ENCODE results near the gene MRPL52.

The MRPL52 gene

DNA sequence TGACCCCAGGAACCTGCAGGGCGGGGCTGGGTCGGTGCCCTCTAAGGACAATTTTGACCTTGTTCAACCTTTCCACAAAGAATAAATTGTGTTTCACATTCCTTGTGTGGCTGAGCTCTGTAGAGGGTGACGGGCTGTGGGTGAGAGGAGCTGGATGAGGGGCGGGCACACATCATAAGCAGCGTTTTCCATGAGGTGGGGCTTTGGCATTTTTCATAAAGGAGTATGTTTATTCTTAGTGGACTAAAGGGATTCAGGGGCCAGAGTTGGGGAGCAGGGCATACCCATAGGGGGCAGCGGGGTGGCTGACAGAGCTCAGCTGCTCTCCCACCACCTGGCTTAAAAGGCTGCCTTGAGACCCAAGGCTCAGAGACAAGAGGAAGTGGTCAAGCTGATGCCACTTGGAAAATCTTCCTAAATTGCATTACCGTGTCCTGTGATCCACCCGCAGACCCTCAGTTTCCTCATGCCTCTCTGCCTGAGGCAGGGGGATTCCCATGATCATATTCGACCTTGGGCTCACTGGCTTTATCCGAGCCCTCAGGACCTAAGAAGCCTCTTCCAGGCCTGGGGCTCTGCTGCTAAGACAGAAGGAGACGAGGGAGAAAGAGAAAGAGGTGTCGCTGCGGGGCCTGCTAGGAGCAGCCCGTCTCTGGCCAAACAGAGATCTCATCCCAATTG is 18.1 kb downstream of the MRPL52 start:
- TF ChIP-seq EGR1 (IDR thresholded peaks at IDR 0.05) = no peak
- TF ChIP-seq ZBTB7A (IDR thresholded peaks at IDR 0.05; ENCODE audit: low read depth) = no peak
- TF ChIP-seq RAD21 (IDR thresholded peaks at IDR 0.05; ENCODE audit: low read depth) = no peak
- TF ChIP-seq CEBPB (IDR thresholded peaks at IDR 0.05) = no peak
- TF ChIP-seq EP300 (IDR thresholded peaks at IDR 0.05; ENCODE audit: borderline replicate concordance) = no peak
- no peak for TF ChIP-seq FOXM1 (IDR thresholded peaks at IDR 0.05; ENCODE audit: borderline replicate concordance, low read depth)
- TF ChIP-seq, protein P1, sequence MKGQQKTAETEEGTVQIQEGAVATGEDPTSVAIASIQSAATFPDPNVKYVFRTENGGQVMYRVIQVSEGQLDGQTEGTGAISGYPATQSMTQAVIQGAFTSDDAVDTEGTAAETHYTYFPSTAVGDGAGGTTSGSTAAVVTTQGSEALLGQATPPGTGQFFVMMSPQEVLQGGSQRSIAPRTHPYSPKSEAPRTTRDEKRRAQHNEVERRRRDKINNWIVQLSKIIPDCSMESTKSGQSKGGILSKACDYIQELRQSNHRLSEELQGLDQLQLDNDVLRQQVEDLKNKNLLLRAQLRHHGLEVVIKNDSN (IDR thresholded peaks at IDR 0.05) = no peak
- no peak for TF ChIP-seq TCF12 (IDR thresholded peaks at IDR 0.05; ENCODE audit: low read depth)
- TF ChIP-seq, protein P2, sequence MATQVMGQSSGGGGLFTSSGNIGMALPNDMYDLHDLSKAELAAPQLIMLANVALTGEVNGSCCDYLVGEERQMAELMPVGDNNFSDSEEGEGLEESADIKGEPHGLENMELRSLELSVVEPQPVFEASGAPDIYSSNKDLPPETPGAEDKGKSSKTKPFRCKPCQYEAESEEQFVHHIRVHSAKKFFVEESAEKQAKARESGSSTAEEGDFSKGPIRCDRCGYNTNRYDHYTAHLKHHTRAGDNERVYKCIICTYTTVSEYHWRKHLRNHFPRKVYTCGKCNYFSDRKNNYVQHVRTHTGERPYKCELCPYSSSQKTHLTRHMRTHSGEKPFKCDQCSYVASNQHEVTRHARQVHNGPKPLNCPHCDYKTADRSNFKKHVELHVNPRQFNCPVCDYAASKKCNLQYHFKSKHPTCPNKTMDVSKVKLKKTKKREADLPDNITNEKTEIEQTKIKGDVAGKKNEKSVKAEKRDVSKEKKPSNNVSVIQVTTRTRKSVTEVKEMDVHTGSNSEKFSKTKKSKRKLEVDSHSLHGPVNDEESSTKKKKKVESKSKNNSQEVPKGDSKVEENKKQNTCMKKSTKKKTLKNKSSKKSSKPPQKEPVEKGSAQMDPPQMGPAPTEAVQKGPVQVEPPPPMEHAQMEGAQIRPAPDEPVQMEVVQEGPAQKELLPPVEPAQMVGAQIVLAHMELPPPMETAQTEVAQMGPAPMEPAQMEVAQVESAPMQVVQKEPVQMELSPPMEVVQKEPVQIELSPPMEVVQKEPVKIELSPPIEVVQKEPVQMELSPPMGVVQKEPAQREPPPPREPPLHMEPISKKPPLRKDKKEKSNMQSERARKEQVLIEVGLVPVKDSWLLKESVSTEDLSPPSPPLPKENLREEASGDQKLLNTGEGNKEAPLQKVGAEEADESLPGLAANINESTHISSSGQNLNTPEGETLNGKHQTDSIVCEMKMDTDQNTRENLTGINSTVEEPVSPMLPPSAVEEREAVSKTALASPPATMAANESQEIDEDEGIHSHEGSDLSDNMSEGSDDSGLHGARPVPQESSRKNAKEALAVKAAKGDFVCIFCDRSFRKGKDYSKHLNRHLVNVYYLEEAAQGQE (IDR thresholded peaks at IDR 0.05; ENCODE audit: low read depth) = no peak
- TF ChIP-seq TEAD4 (IDR thresholded peaks at IDR 0.05) = no peak
- TF ChIP-seq NFIC (IDR thresholded peaks at IDR 0.05) = no peak
- no peak for TF ChIP-seq YY1 (IDR thresholded peaks at IDR 0.05; ENCODE audit: low read depth)
- no peak for TF ChIP-seq CREB1 (IDR thresholded peaks at IDR 0.05; ENCODE audit: low read depth)
- TF ChIP-seq, protein P3, sequence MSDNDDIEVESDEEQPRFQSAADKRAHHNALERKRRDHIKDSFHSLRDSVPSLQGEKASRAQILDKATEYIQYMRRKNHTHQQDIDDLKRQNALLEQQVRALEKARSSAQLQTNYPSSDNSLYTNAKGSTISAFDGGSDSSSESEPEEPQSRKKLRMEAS (IDR thresholded peaks at IDR 0.05) = no peak
- no peak for TF ChIP-seq TAF1 (IDR thresholded peaks at IDR 0.05; ENCODE audit: low read depth)

DNA sequence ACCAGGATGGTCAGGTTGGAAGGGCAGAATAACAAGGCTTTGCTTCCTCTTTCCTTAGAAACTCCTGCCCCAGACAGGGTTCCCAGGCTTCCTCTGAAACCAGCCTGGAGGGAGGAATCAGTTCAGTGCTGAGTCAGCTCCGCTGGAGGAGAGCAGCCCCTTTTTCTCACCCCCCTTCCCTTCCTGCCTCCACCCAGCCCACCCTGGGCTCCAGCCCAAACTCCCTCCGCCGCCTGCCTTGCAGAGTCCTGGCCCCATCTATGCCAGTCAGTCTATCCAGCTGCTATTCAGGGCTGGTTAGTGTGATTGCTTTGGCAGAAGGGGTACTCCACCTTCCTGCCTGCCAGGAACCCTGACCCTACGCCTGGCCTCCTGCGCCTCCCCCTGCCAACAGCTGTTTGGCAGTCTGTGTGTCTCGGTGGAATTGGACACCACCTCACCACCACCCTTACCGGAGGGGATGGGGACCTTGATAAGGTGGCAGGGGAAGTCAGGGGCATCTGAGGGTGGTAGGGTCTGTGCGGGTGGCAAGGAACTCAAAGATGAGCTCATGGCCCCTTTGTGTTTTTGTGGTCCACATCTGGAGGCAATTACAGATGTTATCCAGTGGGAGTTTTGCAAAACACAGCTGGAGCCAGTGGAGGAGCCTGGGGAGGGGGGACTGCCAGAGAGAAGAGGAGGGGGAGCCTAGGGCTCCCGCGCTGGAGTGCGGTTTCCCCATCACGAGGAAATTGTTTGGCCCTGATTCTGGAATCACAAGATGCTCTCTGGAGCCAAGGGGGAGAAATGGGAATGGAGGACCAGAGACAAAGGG is 18.9 kb downstream of the MRPL52 start:
- no peak for TF ChIP-seq TCF12 (IDR thresholded peaks at IDR 0.05; ENCODE audit: low read depth)
- TF ChIP-seq RAD21 (IDR thresholded peaks at IDR 0.05; ENCODE audit: low read depth) = no peak
- no peak for TF ChIP-seq CEBPB (IDR thresholded peaks at IDR 0.05)
- no peak for TF ChIP-seq NFIC (IDR thresholded peaks at IDR 0.05)
- TF ChIP-seq ZBTB7A (IDR thresholded peaks at IDR 0.05; ENCODE audit: low read depth) = no peak
- no peak for TF ChIP-seq FOXM1 (IDR thresholded peaks at IDR 0.05; ENCODE audit: borderline replicate concordance, low read depth)
- TF ChIP-seq YY1 (IDR thresholded peaks at IDR 0.05; ENCODE audit: low read depth) = no peak
- no peak for TF ChIP-seq TEAD4 (IDR thresholded peaks at IDR 0.05)
- TF ChIP-seq, protein P2 (IDR thresholded peaks at IDR 0.05; ENCODE audit: low read depth) = no peak
- TF ChIP-seq, protein P1 (IDR thresholded peaks at IDR 0.05) = no peak
- no peak for TF ChIP-seq EP300 (IDR thresholded peaks at IDR 0.05; ENCODE audit: borderline replicate concordance)
- TF ChIP-seq TAF1 (IDR thresholded peaks at IDR 0.05; ENCODE audit: low read depth) = no peak
- TF ChIP-seq, protein P3 (IDR thresholded peaks at IDR 0.05) = no peak
- no peak for TF ChIP-seq CREB1 (IDR thresholded peaks at IDR 0.05; ENCODE audit: low read depth)
- TF ChIP-seq EGR1 (IDR thresholded peaks at IDR 0.05) = no peak

DNA sequence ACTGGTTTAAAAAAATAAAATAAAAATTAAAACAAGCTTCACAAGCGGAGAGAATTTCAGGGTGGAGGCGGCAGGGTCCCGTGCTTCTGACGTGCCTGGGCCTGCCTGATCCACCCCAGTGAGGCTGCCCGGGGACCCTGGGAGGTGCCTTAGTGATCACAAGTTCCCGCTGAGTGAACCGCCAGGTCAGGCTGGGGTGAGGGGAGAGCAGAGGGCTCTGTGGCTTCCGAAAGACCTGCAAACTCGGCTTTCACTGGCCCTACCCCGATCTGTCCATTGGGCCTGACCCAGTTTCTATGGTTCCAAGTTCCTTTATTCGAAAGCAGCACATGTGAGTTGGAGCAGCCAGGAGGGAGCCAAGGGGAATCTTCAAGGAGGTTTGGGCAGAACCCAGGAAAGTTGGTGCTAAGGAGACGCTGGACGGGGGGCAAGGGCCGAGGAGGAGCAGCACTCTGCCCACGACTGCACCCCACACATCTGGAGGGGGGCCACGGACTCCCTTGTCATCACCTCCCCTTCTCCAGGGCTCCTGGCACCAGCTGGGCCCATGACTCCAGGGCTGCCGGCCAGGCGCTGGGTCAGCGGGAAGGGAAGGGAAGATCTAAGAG is 19.6 kb downstream of the MRPL52 start:
- TF ChIP-seq NFIC (IDR thresholded peaks at IDR 0.05) (no peak), CEBPB (IDR thresholded peaks at IDR 0.05) (no peak), TEAD4 (IDR thresholded peaks at IDR 0.05) (no peak), EP300 (IDR thresholded peaks at IDR 0.05; ENCODE audit: borderline replicate concordance) (no peak)
- TF ChIP-seq, protein P1 (IDR thresholded peaks at IDR 0.05) = no peak

DNA sequence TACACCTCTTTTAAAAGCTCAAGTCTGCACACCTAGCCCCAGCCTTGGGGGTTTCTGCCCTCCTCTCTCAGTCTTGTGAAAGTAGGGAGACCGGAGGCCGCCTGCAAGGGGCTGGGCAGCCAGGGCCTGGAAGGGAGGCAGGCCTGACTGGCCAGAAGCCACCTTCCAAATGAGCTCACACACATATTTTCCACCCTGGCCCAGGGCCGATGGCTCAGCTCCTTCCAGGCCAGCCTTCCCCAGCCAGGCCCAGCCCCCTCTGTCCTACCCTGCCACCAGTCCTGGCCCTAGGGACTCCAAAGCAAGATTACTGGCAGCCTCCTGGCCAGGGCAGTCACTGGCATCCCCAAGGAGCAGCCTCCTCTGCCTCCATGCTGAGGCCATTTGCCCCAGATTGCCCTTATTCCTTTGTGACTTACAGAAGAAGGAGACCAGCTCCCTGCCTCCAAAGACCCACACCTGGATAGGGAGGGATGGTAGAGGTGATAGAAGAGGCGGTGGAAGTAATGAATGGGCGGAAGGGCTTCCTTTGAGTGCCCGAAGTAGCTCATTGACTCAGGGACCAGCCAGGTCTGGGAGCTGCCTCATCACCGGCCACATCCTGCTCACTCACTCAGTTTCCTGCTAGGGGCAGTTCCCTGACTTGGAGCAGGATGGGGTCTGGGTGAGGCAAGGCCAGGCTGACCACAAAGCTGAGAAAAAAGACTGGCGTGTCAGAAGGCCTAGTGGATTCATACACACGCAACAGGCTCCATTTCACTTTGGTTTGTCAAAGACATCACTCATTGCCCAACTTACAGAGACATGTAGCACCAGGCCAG is 21.5 kb downstream of the MRPL52 start:
- TF ChIP-seq FOXM1 (IDR thresholded peaks at IDR 0.05; ENCODE audit: borderline replicate concordance, low read depth) (no peak), NFIC (IDR thresholded peaks at IDR 0.05) (no peak), RAD21 (IDR thresholded peaks at IDR 0.05; ENCODE audit: low read depth) (no peak), TEAD4 (IDR thresholded peaks at IDR 0.05) (no peak), CEBPB (IDR thresholded peaks at IDR 0.05) (no peak), TAF1 (IDR thresholded peaks at IDR 0.05; ENCODE audit: low read depth) (no peak), EP300 (IDR thresholded peaks at IDR 0.05; ENCODE audit: borderline replicate concordance) (no peak)
- TF ChIP-seq, protein P2 (IDR thresholded peaks at IDR 0.05; ENCODE audit: low read depth) = no peak
- TF ChIP-seq, protein P1 (IDR thresholded peaks at IDR 0.05) = no peak
